ENCODE results near the gene C9orf78.

C9orf78 gene

DNA sequence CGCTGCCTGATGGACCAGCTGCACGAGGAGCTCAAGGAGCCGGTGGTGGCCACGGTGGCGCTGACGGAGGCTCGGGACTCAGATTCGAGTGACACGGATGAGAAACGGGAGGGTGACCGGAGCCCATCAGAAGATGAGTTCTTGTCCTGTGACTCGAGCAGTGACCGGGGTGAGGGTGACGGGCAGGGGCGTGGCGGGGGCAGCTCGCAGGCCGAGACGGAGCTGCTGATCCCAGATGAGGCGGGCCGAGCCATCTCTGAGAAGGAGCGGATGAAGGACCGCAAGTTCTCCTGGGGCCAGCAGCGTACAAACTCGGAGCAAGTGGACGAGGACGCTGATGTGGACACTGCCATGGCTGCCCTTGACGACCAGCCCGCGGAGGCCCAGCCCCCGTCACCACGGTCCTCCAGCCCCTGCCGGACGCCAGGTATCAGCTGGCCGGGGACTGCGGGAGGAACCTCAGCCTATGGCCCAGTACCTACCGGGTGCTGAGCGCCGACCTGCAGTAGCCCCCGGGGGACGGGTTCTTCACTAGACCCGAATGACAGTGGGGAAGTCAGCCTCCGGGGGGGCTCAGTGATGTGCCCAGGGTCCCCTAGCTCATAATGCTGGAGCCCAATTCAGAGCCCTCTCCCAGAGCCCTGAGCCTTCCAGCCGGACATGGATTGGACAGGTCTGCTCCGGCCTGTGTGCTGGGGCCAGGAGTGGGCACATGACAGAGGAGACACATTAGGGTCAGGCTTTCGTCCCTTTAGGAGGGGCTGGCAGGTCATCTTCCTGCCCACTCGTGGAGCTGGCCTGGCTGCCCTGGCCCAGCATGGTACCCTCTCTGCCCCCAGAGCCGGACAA is 33.2 kb upstream of the C9orf78 start:
- no peak for DNase-seq (ENCODE audit: low spot score)

DNA sequence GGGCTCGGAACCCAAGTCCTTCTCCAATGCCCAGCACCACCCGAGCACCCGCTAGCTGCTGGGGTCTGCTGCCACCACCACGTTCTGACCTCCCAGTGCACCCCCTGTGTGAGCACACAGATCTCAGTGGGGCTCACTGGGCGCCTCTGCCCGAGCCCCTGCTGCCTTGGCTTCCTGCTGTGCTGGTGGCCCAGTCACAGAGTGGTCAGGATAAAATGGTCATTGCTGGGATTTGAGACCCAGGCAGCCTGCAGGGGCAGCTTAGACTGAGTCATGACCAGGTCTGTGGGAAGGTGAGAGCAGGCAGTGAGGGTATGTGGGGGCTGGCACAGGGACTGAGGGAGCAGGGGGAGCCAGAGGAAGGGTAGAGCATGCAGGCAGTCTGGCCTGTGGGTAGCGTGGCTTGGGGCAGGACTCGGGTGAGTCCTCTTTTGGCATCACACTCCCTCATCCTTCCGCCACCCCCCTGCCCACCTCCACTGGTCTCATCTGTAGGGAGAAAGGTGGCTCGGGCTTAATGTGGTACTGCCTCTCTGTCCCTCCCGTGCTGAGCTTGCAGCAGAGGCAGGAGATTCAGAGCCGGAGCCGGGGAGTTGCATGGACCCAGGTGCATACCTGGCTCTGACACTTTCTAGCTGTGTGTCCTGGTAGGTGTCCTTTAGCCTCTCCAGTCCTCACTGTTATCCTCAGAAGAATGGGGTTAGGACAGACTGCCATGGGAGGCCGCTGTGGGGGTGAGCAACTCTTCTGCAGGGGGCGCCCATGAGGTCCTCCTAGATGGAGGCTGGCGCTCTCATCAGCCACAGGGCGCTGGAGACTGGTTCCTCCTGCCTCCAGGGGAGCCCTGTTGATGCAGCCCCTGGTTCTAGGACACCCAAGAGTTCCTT is 32.3 kb upstream of the C9orf78 start:
- peak; percentile 32 for DNase-seq (ENCODE audit: low spot score)

DNA sequence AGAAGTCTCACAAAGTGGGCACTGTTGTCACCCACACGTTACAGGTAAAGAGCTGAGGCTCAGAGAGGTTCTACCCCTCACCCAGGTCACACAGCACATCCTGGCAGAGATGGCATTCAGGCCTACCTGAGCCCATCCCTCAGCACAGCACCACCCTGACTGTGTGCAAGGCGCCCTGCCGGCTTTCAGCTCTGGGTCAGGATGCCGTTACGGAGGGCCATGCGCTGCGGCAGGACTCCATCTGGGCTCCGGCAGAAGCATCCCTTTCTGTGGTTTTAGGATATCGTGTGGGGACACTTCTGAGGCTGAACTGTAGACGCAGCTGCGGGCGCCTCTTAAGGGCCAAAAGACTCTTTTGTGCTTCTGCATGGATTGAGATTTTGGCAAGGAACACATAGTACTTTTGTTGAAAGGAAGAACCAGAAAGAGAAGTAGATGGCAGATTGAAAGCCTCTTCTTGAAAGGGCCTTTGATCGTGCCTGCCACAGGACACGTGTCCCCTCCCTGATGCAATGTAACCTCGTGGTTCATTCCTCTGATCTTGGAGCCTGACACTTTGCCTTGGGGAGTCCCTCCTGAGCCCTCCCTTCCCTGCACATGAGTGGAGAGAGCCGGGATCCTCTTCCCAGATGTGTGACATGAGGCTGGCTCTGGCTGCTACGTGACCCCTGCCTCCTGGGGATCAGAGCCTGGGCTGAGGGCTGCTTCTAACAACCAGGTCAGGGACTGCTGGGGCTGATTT is 31.5 kb upstream of the C9orf78 start:
- no peak for DNase-seq (ENCODE audit: low spot score)

DNA sequence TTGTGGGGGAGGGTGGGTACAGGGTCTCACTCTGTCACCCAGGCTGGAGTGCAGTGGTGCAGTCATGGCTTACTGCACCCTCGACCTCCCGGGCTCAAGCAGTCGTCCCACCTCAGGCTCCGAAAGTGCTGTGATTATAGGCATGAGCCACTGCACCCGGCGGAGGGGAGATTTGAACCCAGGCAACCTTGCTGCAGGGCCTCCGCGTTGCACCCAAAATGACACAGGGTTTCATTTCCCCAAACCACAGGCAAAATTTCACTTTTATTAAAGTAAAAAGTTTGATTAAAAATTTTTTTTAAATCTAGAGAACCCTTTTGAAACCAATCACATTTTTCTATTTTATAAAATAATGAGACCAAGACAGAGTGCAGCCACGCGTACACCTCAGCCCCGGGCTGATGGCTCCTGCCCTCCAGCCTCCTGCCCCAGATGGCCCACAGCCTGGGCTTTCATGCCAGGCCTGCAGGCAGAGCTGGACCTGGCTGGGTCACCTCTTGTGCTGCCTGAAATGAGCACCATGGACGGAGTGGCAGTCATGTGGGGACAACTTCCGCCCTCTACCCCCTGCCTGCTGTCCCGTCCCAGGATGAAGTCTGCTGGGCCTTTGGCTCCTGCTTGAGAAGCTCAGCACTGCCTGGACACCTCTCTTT is 30.7 kb upstream of the C9orf78 start:
- DNase-seq (ENCODE audit: low spot score), result no peak

DNA sequence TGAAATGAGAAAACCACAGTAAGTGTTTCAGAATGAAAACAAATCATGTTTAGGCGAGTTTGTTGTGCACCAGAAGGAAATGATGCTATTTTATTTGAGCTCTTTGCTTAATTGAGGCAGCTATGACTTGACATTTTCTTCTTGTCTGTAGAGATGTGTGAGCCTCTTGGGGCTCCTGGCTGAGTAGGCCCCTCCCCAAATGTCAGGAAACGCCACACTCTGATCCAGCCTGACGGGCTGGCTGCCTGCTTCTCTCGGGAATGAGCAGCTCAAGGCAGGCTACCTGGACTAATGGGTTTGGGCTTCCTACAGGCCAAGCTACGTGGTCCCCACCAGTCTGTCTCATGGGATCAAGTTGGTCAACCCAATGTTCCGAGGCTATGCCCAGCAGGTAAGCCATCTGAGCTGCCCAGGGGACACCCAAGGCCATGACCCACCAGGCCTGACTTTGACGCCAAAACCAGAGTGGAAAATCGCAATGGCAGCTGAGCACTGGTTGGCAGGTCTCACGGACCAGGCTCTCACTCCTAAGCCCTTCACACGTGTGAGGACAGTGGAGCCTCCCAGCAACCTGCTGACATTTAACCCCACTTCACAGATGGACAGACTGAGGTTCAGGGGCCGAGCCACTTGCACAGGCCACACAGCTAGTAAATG is 30.0 kb upstream of the C9orf78 start:
- peak; percentile 21 for DNase-seq (ENCODE audit: low spot score)

DNA sequence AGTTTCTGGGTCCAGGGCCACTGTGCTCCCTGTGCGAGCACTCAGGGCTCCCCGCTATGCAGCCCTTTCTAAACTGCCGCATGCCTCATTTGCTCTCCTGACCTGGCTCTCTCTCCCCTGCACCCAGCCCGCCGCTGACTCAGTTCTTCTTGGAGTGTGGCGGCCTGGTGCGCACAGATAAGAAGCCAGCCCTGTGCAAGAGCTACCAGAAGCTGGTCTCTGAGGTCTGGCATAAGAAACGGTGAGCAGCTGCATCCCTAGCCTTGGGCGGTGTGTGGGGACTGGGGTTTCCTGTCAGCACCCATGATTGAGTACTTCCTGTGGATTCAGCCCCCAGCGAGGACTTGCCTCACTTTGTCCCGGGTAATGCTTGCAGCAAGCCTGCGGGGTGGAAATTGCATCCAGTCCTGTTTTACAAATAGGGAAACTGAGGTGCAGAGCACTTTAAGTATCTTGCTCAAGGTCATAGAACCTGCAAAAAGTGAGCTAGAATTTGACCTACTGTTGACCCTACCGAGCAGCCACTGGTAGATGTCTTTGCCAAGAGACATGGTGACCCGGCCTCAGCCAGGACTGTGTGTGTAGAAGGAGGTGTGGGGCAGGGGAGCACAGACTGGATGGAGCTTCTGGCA is 28.1 kb upstream of the C9orf78 start:
- peak; percentile 93 for DNase-seq (ENCODE audit: low spot score)

DNA sequence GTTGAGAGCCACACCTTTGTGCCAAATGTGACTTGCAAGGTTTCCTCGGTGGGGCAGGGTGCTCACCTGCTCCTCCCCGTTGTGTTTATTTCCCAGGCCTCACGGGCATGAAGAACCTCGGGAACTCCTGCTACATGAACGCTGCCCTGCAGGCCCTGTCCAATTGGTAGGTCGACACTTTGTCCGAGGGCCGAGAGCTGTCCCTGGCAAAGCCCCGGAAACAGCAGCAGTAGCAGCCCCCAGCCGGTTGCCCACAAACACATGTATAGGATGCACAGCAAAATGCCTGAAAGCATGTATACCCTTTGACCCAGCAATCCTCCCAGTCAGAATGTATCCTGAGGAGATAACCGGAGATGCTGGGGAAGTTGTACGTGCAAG is 26.4 kb upstream of the C9orf78 start:
- no peak for DNase-seq (ENCODE audit: low spot score)

DNA sequence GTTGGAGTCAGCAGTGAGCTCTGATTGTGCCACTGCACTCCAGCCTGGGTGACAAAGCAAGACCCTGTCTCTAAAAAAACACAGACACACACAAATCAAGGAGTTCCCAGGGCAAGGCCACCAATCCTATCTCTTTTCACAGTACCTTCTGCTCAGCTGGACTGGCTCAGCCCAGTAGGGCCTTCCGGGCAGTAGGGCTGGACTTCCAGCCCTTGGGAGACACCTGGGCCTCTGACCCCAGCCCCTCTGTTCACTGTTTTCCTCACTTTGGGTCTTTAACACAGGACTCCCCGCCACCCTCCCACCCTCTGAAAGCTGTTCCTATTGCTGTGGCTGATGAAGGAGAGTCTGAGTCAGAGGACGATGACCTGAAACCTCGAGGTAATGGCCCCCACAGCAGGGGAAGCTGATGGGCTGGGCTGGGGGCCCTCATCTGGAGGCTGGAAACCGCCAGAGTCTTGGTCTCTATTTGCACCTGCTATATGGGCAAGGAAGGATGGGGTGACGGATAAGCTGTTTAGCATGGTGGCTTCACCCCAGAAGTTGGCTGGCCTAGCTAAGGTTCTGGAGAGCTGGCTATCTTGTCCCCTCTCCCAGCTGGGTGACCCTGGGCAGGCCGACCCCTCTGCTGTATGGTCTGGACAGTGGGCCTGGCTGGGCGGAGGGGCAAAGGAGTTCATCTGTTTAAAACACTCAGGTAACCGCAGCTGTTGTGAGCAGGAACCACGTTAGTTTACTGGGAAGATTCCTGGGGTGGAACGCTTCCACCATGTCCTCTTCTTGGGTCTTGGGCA is 25.8 kb upstream of the C9orf78 start:
- no peak for DNase-seq (ENCODE audit: low spot score)

DNA sequence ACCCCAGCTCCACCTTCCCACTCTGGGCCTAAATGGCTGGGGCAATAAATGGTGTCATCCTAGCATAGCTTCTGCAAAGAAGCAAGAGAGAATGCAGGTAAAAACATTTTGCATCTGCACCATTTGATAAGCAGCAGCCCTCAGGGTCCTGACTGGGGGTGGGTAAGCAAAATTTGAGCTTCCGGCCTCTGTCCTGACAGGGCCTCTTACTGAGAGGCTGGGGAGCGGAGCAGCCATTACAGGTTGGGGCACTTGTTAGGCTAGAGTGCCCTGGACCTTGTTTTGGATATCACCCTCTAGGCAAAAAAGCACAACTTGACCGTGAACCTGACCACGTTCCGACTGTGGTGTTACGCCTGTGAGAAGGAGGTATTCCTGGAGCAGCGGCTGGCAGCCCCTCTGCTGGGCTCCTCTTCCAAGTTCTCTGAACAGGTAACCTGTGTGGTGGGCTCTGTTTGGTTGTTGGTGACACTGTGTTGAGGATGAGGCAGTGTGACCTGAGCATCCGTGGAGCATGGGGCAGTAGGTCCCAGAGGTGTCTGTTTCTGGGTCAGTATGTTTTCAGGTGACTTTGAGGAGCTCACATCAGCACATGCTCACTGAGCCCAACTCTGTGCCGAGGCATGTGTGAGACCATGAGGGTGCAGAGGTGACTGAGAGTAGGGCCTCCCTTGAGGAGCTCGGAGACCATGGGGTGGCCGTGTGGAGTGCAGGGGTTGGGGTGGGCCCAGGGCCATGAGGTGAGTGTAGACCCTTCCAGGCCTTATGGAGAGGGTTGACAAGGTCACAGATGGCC is 23.3 kb upstream of the C9orf78 start:
- no peak for DNase-seq (ENCODE audit: low spot score)

DNA sequence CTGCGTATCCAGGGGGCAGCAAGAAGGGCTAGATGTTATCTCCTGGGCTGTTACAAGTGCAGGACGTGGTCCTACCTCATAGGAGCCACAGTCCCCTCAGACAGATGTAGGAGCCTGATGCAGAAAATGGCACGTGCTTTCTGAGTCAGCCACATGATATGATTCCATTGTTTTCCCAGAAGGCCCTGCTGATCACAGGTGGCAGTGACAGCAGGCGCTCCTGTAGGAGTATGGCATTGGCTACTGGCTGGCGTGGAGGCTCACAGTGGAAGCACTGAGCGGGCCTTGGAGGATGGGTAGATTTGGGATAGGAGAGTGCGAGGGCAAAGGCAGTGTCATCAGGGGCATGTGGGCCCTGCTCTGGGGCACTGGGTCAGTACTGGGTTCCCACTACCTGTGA is 22.1 kb upstream of the C9orf78 start:
- no peak for DNase-seq (ENCODE audit: low spot score)

DNA sequence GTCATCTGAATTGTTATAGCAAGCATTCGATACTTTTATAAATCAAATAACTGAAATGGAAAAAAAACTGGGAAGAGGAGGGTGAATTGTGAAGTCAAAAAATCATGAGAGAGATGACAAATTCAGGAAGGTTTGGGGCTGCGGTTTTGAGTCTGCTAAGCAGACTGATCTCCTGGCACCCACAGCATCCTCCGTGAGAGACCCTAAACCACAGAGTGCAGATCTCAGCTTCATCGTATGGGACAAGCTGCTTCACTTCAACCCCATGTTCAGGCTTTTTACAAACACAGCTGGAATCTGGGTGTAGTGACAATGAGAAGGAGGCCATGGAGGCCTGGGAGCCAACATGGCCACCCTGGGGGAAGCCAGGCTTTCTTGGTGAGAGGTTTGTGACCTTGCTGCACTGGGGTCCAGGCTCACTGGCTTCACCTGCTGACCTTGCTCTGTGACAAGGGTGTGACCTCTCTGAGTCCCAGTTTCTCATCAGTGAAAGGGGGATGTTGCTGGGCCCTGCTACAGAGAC is 19.6 kb upstream of the C9orf78 start:
- DNase-seq (ENCODE audit: low spot score), result no peak

DNA sequence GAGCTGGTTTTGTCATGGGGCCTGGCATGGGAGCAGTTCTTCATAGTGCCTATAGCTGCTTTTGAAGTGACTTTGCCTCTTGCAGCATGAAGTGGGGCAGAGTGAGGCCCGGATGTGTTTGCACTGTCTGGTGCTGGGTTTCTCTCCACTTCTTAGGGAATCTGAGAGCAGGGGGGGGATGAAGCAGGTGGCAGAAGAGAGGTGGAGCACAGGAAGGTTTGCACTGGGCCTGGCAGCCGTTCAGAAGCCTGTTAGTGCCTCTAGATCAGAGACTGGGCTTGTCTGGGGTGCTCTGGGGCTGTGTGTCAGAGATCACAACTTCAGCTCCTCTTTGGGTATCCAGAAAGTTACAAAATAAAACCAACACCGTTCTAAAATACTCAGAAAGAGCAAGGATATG is 18.5 kb upstream of the C9orf78 start:
- no peak for DNase-seq (ENCODE audit: low spot score)

DNA sequence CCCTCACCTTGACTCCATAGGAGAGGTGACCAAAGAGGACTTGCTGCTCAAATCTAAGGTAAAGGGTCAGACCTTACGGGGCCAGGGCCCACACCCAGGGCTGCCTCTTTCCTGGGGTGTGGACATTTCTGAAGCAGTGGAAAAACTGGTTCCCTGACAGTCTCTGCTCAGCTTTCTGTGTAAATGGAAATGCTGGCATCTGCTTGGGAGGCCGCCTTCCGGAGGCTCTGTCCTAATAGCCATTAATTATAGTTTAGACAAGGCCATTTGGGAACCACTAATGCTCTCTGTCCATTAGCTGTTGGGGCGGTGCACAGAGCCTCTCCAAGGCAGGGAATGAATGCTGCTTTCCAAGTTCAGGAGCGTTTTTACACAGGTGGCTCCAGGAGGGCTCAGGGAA is 17.5 kb upstream of the C9orf78 start:
- DNase-seq (ENCODE audit: low spot score), result no peak

DNA sequence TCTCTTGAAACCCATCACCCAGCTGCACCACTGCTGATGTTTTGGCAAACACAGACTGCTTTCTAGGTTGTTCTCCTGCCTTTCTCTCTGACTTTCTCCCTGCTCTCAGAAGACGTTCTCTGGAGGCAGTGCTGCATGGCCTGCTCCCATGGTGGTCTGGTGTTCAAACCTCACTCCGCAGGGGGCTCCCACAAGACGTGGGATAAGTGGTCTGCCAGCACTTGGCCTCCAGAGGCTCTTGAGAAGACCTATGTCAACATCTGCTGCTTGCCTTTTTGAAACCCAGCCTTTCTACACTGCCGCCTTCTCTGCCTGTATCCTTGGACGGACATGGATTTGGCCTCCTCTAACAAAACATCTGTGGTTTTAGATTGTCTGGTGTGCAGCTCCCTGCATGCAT is 16.7 kb upstream of the C9orf78 start:
- no peak for DNase-seq (ENCODE audit: low spot score)

DNA sequence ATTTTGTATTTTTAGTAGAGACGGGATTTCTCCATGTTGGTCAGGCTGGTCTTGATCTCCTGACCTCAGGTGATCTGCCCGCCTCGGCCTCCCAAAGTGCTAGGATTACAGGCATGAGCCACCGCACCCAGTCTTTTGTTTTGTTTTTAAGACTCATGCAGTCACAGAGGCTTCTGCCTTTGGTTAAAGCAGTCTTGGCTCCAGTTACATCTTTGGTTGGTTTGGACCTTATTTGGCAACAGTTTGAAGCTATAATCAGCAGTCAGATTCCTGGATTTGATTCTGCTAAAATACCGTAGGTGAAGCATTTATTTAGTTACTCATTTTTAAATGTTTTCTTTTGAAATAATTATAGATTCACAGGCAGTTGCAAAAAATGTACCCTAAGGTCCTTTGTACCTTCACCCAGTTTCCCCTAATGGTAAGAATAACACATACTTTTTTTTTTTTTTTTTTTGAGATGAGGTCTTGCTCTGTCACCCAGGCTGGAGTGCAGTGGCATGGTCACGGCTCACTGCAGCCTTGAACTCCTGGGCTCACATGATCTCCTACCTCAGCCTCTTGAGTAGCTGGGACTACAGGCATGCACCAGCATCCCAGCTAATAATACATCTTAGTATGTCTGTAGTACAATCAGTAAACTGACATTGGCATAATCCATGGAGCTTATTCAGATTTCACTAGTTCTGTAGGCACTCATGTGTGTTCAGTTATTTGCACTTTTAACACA is 15.9 kb upstream of the C9orf78 start:
- DNase-seq (ENCODE audit: low spot score), result no peak

DNA sequence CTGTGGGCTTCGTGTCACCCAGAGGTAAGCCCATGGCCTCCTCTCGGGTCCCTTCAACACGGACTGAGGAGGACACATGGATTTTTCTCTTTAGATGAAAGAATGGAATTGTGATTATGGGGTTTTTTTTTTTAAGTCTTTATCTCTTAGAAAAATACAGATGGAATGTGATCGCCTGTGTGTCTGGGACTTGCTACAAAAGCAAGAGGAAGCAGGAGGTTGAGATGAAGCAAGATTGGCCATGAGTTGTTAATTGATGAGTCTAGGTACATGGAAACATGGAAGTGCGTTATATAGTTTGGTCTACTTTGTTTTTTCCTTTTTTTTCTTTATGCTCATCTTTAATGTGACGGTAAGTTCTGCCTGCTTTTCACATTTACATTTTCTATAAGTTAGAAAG is 14.8 kb upstream of the C9orf78 start:
- no peak for DNase-seq (ENCODE audit: low spot score)

DNA sequence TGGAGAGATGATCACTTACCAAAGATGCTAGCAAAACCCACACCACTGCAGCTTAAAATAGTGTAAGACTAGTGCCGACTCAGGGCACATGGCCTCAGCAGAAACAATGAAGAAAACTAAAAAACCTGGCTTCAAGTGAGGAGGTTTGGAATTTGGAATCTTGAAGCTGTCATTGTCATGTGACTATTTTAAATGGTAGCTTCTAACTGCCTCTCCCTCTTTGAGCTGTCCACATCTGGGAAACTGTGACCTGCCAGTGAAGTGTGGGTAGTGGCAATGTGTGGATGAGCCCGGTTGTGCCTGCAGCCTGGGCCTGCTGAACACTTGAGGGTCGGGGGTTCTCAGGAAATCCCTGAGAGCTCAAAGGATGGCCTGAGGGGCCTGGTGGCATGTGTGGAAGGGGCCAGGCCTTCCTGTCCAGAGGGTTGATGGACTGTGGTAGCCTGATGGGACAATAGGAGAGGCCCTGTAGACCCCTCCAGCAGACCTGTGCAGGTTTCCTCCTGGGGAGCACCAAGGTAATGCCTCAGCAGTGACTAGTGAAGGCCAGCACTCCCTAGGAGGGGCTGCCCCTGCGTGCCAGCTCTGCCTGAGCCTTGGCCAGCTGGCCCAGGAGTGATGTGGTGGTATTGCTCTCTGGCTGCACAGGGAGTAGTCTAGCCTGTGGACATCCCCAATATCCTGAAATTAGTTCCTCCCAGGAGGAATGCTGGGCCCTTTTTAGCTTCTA is 13.8 kb upstream of the C9orf78 start:
- DNase-seq (ENCODE audit: low spot score), result no peak

DNA sequence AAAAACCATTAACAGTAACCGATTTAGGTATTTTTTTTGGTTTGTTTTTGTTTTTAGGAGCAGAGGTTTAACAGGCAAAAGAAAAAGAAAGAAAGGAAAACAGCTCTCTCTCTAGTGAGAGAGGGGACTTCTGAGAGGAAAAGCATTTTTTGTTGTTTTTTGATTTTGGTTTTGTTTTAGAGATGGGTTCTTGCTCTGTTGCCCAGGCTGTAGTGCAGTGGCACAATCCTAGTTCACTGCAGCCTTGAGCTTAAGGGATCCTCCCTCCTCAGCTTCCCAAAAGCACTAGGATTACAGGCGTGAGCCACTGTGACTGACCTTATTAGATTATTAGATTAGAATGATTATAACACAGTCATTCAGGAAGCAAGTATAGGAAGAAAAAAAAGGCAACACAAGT is 10.3 kb upstream of the C9orf78 start:
- no peak for DNase-seq (ENCODE audit: low spot score)
